Measurements from ENCODE around the gene TAOK1. TPM values are rescaled to one million over a fixed set of nuclear protein-coding genes. Genes with fewer than 3 reads are reported as not detected.

TAOK1 gene
- total RNA-seq, 1 experiment from 2014 or later: 85.5 TPM

DNA sequence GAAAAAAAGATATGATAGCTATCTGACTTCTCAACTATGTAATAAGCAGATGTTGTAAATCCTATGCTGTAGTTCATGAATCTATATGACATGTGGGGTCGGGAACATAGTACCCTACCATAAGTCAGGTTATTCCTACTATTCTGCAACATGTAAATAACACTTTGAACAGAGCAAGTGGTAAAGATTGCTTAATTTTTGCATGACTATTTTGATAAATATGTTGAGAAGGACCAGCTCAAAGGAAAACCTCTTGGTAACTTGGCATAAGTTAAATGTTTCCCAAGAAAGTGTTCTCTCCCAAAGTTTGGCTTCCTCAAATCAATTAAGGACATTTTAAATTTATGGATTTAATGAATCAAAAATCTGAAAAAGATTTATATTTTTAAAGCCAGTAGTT, 114.5 kb downstream of the TAOK1 start:
- no peaks in the 10 kb centered on the region for H3K27me3 ChIP-seq (replicated peaks; ENCODE audit: insufficient read depth, low read depth, low read length, poor library complexity)
- no peak overlapping the region for H3K4me3 ChIP-seq (ENCODE audit: low read depth, low read length, poor library complexity, severe bottlenecking)
- ChIA-PET POLR2A (ENCODE audit: low non-redundant PET) (no interaction called here), CTCF (no interaction called here)
- no peaks in the 10 kb centered on the region for H3K4me1 ChIP-seq (ENCODE audit: insufficient read depth, low read length, poor library complexity, severe bottlenecking)
- H3K9me3 ChIP-seq (ENCODE audit: low read depth, low read length, poor library complexity, severe bottlenecking): no peaks in the 10 kb centered on the region
- no TSS peak for BruUV-seq (replicated peaks)
- TF ChIP-seq, protein P1, sequence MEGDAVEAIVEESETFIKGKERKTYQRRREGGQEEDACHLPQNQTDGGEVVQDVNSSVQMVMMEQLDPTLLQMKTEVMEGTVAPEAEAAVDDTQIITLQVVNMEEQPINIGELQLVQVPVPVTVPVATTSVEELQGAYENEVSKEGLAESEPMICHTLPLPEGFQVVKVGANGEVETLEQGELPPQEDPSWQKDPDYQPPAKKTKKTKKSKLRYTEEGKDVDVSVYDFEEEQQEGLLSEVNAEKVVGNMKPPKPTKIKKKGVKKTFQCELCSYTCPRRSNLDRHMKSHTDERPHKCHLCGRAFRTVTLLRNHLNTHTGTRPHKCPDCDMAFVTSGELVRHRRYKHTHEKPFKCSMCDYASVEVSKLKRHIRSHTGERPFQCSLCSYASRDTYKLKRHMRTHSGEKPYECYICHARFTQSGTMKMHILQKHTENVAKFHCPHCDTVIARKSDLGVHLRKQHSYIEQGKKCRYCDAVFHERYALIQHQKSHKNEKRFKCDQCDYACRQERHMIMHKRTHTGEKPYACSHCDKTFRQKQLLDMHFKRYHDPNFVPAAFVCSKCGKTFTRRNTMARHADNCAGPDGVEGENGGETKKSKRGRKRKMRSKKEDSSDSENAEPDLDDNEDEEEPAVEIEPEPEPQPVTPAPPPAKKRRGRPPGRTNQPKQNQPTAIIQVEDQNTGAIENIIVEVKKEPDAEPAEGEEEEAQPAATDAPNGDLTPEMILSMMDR (conservative IDR thresholded peaks at IDR 0.05; ENCODE audit: low read depth, low read length): no peak
- no peak for TF ChIP-seq EZH2 (IDR thresholded peaks at IDR 0.05; ENCODE audit: borderline replicate concordance, low read depth, low read length, poor library complexity, severe bottlenecking)
- no peak for DNase-seq (ENCODE audit: low spot score)
- intact Hi-C loops (cut with micrococcal nuclease; ENCODE audit: unreplicated experiment): no loop called here
- H3K36me3 ChIP-seq (ENCODE audit: insufficient read depth, low read length, poor library complexity, severe bottlenecking): peaks cover 66% of the 10 kb centered on the region
- no peak overlapping the region for H3K27ac ChIP-seq (ENCODE audit: low read depth, low read length, poor library complexity, severe bottlenecking)

DNA sequence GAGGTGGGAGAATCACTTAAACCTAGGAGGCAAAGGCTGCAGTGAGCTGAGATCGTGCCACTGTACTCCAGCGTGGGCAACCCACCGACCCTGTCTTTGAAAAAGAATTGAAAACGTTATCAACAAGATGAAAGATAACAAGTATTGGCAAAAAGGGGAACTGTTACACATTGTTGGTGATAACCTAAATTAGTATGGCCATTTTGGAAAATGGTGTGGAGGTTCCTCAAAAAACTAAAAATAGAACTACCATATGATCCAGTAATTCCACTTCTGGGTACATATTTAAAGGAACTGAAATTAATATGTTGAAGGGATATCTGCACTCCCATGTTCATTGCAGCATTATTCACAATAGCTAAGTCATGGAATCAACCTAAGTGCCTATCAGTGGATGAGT, 115.7 kb downstream of the TAOK1 start:
- Histone ChIP-seq H3K4me3 (ENCODE audit: low read depth, low read length, poor library complexity, severe bottlenecking) (no peak overlapping the region), H3K9me3 (ENCODE audit: low read depth, low read length, poor library complexity, severe bottlenecking) (no peaks in the 10 kb centered on the region), H3K36me3 (ENCODE audit: insufficient read depth, low read length, poor library complexity, severe bottlenecking) (peaks cover 65% of the 10 kb centered on the region), H3K27me3 (replicated peaks; ENCODE audit: insufficient read depth, low read depth, low read length, poor library complexity) (no peaks in the 10 kb centered on the region), H3K4me1 (ENCODE audit: insufficient read depth, low read length, poor library complexity, severe bottlenecking) (no peaks in the 10 kb centered on the region), H3K27ac (ENCODE audit: low read depth, low read length, poor library complexity, severe bottlenecking) (no peak overlapping the region)
- CTCF ChIA-PET: no interaction called here
- POLR2A ChIA-PET (ENCODE audit: low non-redundant PET): no interaction called here
- no TSS peak for BruUV-seq (replicated peaks)
- TF ChIP-seq, protein P1 (conservative IDR thresholded peaks at IDR 0.05; ENCODE audit: low read depth, low read length): no peak
- intact Hi-C loops (cut with micrococcal nuclease; ENCODE audit: unreplicated experiment): no loop called here
- DNase-seq (ENCODE audit: low spot score): no peak

DNA sequence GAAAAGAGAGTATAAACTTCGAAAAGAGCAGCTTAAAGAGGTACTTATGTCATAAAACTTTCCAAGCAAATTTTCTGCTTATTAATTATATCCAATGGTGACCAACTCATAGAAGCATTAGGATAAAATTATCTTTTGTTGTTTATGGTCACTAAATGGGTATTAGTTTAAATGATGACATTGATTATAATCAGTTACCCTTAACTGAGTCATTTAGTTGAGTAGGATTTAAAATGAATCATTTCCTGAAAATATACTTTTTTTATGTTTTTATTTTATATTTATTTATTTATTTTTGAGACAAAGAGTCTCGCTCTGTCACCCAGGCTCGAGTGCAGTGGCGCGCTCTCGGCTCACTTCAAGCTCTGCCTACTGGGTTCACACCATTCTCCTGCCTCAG, 120.8 kb downstream of the TAOK1 start:
- POLR2A ChIA-PET (ENCODE audit: low non-redundant PET): no interaction called here
- Histone ChIP-seq H3K36me3 (ENCODE audit: insufficient read depth, low read length, poor library complexity, severe bottlenecking) (peaks cover 61% of the 10 kb centered on the region), H3K4me1 (ENCODE audit: insufficient read depth, low read length, poor library complexity, severe bottlenecking) (no peaks in the 10 kb centered on the region), H3K27me3 (replicated peaks; ENCODE audit: insufficient read depth, low read depth, low read length, poor library complexity) (no peaks in the 10 kb centered on the region), H3K4me3 (ENCODE audit: low read depth, low read length, poor library complexity, severe bottlenecking) (no peak overlapping the region), H3K9me3 (ENCODE audit: low read depth, low read length, poor library complexity, severe bottlenecking) (no peaks in the 10 kb centered on the region), H3K27ac (ENCODE audit: low read depth, low read length, poor library complexity, severe bottlenecking) (no peak overlapping the region)
- TF ChIP-seq, protein P1 (conservative IDR thresholded peaks at IDR 0.05; ENCODE audit: low read depth, low read length): no peak
- TF ChIP-seq EZH2 (IDR thresholded peaks at IDR 0.05; ENCODE audit: borderline replicate concordance, low read depth, low read length, poor library complexity, severe bottlenecking): no peak
- intact Hi-C loops (cut with micrococcal nuclease; ENCODE audit: unreplicated experiment): no loop called here
- DNase-seq (ENCODE audit: low spot score): no peak
- CTCF ChIA-PET: no interaction called here
- BruUV-seq (replicated peaks): no TSS peak
